CD4-positive, alpha-beta T cell treated with Interleukin-17A for 1 hour (primary cell): ENCODE results near the gene SLC1A2.

ENCODE experiments used
- DNase-seq: peaks from one replicate; pipeline ENCODE4 v3.0.0-alpha.2; 2020

The SLC1A2 gene

GRCh38 chr11:35375332-35376117 lies 43.8 kb downstream of the SLC1A2 start:
- DNase-seq, result no peak

- DNase-seq, result no peak
These were observed 45.9 kb downstream of the SLC1A2 start for GRCh38 chr11:35373284-35373933.

- DNase-seq, result no peak
These were observed 46.6 kb downstream of the SLC1A2 start for GRCh38 chr11:35372565-35373283.

GRCh38 chr11:35367491-35367890 lies 51.9 kb downstream of the SLC1A2 start:
- no peak for DNase-seq

- no peak for DNase-seq
These were observed 52.6 kb downstream of the SLC1A2 start for GRCh38 chr11:35366798-35367197.

- DNase-seq, result no peak
These were observed 53.4 kb downstream of the SLC1A2 start for GRCh38 chr11:35365961-35366360.

- no peak for DNase-seq
These were observed 54.0 kb downstream of the SLC1A2 start for GRCh38 chr11:35365395-35365794.

GRCh38 chr11:35363854-35364780 lies 55.2 kb downstream of the SLC1A2 start:
- DNase-seq, result no peak

- no peak for DNase-seq
These were observed 56.0 kb downstream of the SLC1A2 start for GRCh38 chr11:35363246-35363801.

GRCh38 chr11:35362521-35362980 lies 56.8 kb downstream of the SLC1A2 start:
- DNase-seq, result no peak

- no peak for DNase-seq
These were observed 59.3 kb downstream of the SLC1A2 start for GRCh38 chr11:35360055-35360530.

GRCh38 chr11:35359321-35360054 lies 59.9 kb downstream of the SLC1A2 start:
- DNase-seq, result no peak

GRCh38 chr11:35358391-35358790 lies 61.0 kb downstream of the SLC1A2 start:
- no peak for DNase-seq

GRCh38 chr11:35357923-35358322 lies 61.4 kb downstream of the SLC1A2 start:
- DNase-seq, result no peak

- no peak for DNase-seq
These were observed 64.1 kb downstream of the SLC1A2 start for GRCh38 chr11:35355102-35355749.

- no peak for DNase-seq
These were observed 64.7 kb downstream of the SLC1A2 start for GRCh38 chr11:35354644-35355043.

- no peak for DNase-seq
These were observed 67.1 kb downstream of the SLC1A2 start for GRCh38 chr11:35352077-35352888.

- no peak for DNase-seq
These were observed 69.5 kb downstream of the SLC1A2 start for GRCh38 chr11:35349897-35350296.

- no peak for DNase-seq
These were observed 70.3 kb downstream of the SLC1A2 start for GRCh38 chr11:35348898-35349687.
